Measurements from ENCODE around the gene NXNL1.
A peak's percentile ranks its signal among the peaks of the same experiment; 100 is the strongest.
"Not testable (repeated sequence)": the region's sequence is repeated elsewhere in the genome, so short reads cannot be mapped to it uniquely, and the experiment has no call there.

Gene NXNL1

GRCh38 chr19:17484520-17485185, 23.9 kb upstream of the NXNL1 start:
- DNase-seq: no peak

GRCh38 chr19:17483605-17484002, 22.9 kb upstream of the NXNL1 start:
- no peak for DNase-seq

- DNase-seq: no peak
Observed at GRCh38 chr19:17482877-17483604, 22.3 kb upstream of the NXNL1 start.

GRCh38 chr19:17481986-17482385, 21.3 kb upstream of the NXNL1 start:
- DNase-seq: no peak

- no peak for DNase-seq
Observed at GRCh38 chr19:17479325-17479791, 18.6 kb upstream of the NXNL1 start.

DNA sequence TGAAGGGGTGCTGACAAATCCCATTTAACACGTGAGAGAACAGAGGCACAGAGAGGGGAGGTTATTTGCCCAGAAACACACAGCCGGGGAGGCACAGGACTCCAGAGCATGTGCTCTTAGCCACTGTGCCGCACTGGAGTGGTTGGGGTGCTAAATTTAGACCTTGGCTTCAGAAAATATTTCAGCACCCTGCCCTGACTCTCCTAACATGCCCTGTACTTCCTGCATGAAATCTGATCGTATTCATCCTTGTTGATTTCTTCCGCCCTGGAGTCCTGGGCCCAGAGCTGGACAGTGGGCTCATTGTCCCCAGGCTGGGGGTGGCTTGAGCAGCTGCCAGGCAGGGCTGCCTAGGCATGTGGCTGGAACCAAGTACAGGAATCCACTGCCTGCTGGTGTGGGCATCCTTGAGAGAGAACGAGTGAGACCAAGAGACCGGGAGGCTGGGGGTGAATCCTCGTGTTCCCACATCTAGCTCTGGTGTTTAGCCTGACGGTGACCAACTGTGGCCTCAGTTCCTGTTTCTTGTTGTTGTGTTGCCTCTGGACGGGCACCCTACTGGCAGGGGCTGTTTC, 14.9 kb upstream of the NXNL1 start:
- no peak for DNase-seq

GRCh38 chr19:17475011-17475540, 14.3 kb upstream of the NXNL1 start:
- DNase-seq: not testable (repeated sequence)

GRCh38 chr19:17473041-17473440, 12.3 kb upstream of the NXNL1 start:
- DNase-seq: no peak

GRCh38 chr19:17471410-17472125, 10.8 kb upstream of the NXNL1 start:
- DNase-seq: no peak

GRCh38 chr19:17470068-17470841, 9.5 kb upstream of the NXNL1 start, which contains the start of gene SLC27A1:
TSS of gene SLC27A1 (plus strand) at chr19:17470524. CDS start at chr19:17470541, 17 bp downstream.
- DNase-seq: peak; percentile 95

DNA sequence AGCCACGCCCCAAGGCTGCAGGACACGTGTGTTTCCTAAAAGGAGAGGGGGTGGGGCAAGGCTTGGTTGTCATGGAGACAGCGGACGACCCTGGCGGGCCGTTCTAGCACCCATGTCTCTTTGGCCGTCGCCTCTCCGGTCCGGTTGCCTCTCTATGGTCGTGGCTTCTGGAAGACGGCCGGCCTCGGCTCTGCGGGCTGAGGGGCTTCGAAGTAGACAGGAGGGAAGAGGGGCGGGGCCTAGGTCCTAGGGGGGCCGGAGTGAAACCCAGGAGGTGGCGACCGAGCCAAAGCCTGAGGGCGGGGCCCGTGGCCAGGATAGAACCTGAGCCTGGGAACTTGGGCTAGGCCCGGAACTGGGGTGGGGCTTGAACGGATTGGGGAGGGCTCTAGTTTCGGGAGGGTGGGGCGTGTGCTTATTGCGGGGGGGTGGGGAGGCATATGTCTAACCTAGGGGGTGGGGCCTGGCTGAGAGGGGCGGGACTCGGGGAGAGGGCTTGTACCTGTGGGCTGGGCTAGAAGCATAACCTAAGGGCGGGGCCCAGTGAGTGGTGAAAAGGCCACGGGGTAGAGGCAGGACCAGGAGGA, 8.8 kb upstream of the NXNL1 start:
- peak; percentile 67 for DNase-seq

GRCh38 chr19:17469092-17469480, 8.4 kb upstream of the NXNL1 start:
- DNase-seq: no peak

DNA sequence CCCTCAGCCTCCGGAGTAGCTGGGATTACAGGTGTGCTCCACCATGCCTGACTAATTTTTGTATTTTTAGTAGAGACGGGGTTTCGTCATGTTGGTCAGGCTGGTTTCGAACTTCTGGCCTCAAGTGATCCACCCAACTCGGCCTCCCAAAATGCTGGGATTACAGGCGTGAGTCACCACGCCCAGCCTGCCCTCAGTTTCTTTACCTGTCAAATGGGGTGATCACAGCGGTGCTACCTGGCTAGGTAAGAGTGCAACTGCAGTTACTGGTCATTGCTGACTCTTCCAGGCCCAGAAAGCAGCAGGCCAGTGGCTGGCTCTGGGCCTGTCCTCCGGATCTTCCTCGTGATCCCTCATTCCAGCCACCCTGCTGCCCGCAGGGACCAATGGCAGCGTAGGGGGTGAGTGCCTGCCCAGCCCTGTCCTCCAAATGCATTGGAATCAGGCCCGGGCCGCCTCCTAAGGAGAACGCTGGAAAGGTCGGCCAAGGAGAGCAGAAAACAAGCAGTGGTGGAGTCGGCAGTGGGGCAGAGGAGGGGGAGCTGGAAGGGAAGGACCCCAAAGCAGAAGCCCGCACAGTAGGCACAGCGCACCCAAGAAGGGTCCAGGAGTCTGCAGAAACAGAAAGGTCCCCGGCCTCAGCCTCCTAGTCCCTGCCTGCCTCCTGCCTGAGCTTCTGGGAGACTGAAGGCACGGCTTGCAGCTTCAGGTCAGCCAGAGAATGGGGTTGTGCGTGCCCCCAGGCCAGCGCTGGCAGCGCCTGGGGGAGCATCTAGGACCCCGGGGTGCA, 7.8 kb upstream of the NXNL1 start:
- no peak for DNase-seq

- DNase-seq: no peak
Observed at GRCh38 chr19:17467471-17468301, 7.0 kb upstream of the NXNL1 start.

GRCh38 chr19:17466487-17466850, 5.7 kb upstream of the NXNL1 start:
- DNase-seq: no peak

GRCh38 chr19:17458970-17459369, 1.8 kb downstream of the NXNL1 start:
- DNase-seq: no peak

GRCh38 chr19:17457616-17458015, 3.1 kb downstream of the NXNL1 start:
- no peak for DNase-seq

DNA sequence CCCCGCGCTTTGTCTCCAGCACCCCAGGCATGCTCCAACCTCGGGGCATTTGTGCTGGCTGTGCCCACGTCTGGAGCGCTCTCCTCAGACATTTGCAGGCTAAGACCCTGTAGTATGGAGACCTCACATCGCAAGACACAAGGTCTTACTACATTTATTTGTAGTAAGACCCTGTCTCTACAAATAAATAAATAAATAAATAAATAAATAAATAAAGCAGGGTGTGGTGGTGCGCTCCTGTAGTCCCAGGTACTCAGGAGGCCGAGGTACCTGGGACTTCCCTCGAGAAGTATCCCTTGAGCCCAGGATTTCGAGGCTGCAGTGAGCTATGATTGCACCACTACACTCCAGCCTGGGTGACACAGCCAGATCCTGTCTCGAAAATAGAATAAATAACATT, 4.6 kb downstream of the NXNL1 start:
- DNase-seq: no peak

GRCh38 chr19:17455308-17456123, 5.2 kb downstream of the NXNL1 start:
- DNase-seq: no peak

Measured in NCI-H1092 treated with DMSO at 0.1 percent for 48 hours (cell line).